B cell (primary cell): ENCODE measurements around the gene ULBP1.

Source experiments
- CTCF ChIP-seq: fragments of 200-600 bp; IDR thresholded peaks from one replicate; pipeline ENCODE4 v1.8.0; 2022; ENCODE audit warnings: antibody characterized with exemption, mild to moderate bottlenecking
- EZH2 ChIP-seq: IDR thresholded peaks from 2 replicates; pipeline ENCODE4 v1.6.1; 2012; ENCODE audit warnings: borderline replicate concordance, low read depth, mild to moderate bottlenecking, moderate library complexity, low read length; ENCODE audit not compliant: insufficient read depth, poor library complexity, severe bottlenecking

- TF ChIP-seq CTCF (no peak), EZH2 (no peak)
These were observed 32.2 kb downstream of the ULBP1 start for GRCh38 chr6:149995971-149996370.
